HEK293T (cell line): Measurements from ENCODE around the gene HSD11B1.

Experiments
- ARNT ChIP-seq: fragments of 450-650 bp; IDR thresholded peaks from 2 replicates; pipeline ENCODE4 v1.6.1; 2017; ENCODE audit warnings: mild to moderate bottlenecking
- CTBP1 ChIP-seq: fragments of 450-650 bp; IDR thresholded peaks from 2 replicates; pipeline ENCODE4 v1.6.1; 2016; ENCODE audit warnings: borderline replicate concordance
- FOXA1 ChIP-seq: fragments of 450-650 bp; IDR thresholded peaks from 2 replicates; pipeline ENCODE4 v1.6.1; 2016; ENCODE audit warnings: mild to moderate bottlenecking
- HDGF ChIP-seq: fragments of 450-650 bp; IDR thresholded peaks from 2 replicates; pipeline ENCODE4 v1.6.1; 2017; ENCODE audit warnings: antibody characterized with exemption, borderline replicate concordance
- NFRKB ChIP-seq: fragments of 450-650 bp; IDR thresholded peaks from 2 replicates; pipeline ENCODE4 v1.6.1; 2016; ENCODE audit warnings: mild to moderate bottlenecking, moderate library complexity
- SUZ12 ChIP-seq: fragments of 450-650 bp; IDR thresholded peaks from 2 replicates; pipeline ENCODE4 v1.6.1; 2016; ENCODE audit warnings: mild to moderate bottlenecking

DNA sequence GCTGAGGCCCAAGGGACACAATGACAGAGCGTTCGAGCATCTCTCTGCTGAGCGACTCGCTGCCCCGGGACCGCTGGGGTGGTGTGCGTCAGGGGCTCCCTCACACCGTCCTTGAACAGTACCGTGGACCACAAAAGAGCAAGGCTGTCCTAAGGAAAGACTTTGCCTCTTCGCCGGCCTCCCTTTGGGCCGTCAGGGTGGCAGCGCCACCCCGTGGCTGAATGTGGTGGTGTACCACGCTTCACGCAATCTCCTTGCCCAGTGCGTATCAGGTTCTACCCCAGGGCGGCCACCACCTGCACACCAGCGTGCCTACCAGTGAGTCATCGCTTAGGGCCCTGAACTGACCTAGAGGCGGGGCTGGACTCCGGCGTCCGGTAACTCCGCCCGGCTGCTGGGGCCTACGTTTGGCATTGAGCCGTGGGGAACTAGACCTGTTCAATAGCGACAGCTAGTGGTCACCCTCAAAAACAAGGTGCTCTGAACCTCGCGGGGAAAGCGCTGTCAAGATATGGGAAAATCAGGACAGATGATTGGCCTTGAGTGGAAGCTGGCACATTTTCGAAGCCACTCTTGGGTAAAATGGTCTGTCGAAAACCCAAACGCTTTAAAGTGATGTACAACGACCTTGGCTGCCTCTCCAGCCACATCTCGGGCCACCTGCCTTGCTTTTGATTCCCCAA is 43.1 kb downstream of the HSD11B1 start:
- no peak for TF ChIP-seq ARNT
- TF ChIP-seq SUZ12 = no peak
- TF ChIP-seq FOXA1 = no peak
- TF ChIP-seq NFRKB = no peak
- no peak for TF ChIP-seq CTBP1
- no peak for TF ChIP-seq HDGF
